Right renal cortex interstitium (tissue), 3 donors: ENCODE results near the gene PDE4C. TPM values are rescaled to one million over a fixed set of nuclear protein-coding genes. Genes with fewer than 3 reads are reported as not detected.

ENCODE experiments used
- polyA plus RNA-seq, 3 donors: library from polyadenylated mRNA; unstranded; fragments of 120-200 nt; gene quantifications; one replicate each; pipeline ENCODE4 v1.2.1, GENCODE V29; 2013; ENCODE audit not compliant: insufficient read length in 3 of 3

The PDE4C gene
- polyA plus RNA-seq, 3 donors: 0.33 to 1.0 (median 0.71) TPM

Other genes starting within 250 kb of the PDE4C start
- 1 to 10 TPM; 3.9 to 4.3 (median 4.1) TPM for gene ARRDC2, start 218.3 kb downstream of the PDE4C start, polyA plus RNA-seq
- under 1 TPM; 0.14 to 0.16 (median 0.14) TPM for gene IL12RB1, start 139.5 kb downstream of the PDE4C start, polyA plus RNA-seq
- gene MAST3, start 128.7 kb downstream of the PDE4C start, polyA plus RNA-seq: 1 to 10 TPM; 3.5 to 5.1 (median 4.5) TPM
- gene PIK3R2, start 73.3 kb downstream of the PDE4C start, polyA plus RNA-seq: 10 to 100 TPM; 20.0 to 27.1 (median 26.7) TPM
- gene IFI30, start 52.6 kb downstream of the PDE4C start, polyA plus RNA-seq: 10 to 100 TPM; 12.0 to 19.8 (median 17.6) TPM
- 10 to 100 TPM in 1 of 3 donors, 1 to 10 TPM in 2; 9.0 to 10.4 (median 9.8) TPM for gene MPV17L2, start 33.2 kb downstream of the PDE4C start, polyA plus RNA-seq
- 1 to 10 TPM; 3.4 to 5.1 (median 3.9) TPM for gene RAB3A, start 22.4 kb downstream of the PDE4C start, polyA plus RNA-seq
- gene IQCN, start 48.0 kb upstream of the PDE4C start, polyA plus RNA-seq: 1 to 10 TPM; 3.8 to 4.4 (median 4.3) TPM
- 10 to 100 TPM; 52.4 to 74.7 (median 64.6) TPM for gene JUND, start 55.2 kb upstream of the PDE4C start, polyA plus RNA-seq
- 10 to 100 TPM; 87.7 to 90.8 (median 88.0) TPM for gene LSM4, start 96.6 kb upstream of the PDE4C start, polyA plus RNA-seq
- 10 to 100 TPM; 18.9 to 21.0 (median 21.0) TPM for gene PGPEP1, start 114.2 kb upstream of the PDE4C start, polyA plus RNA-seq
- 1 to 10 TPM; 2.6 to 5.2 (median 3.2) TPM for gene GDF15, start 159.7 kb upstream of the PDE4C start, polyA plus RNA-seq
- gene LRRC25, start 171.2 kb upstream of the PDE4C start, polyA plus RNA-seq: 1 to 10 TPM in 1 of 3 donors, under 1 TPM in 2; 0.65 to 1.2 (median 0.85) TPM
- gene SSBP4, start 193.0 kb upstream of the PDE4C start, polyA plus RNA-seq: 10 to 100 TPM; 51.1 to 65.2 (median 61.6) TPM
- 10 to 100 TPM; 89.5 to 99.8 (median 98.8) TPM for gene ISYNA1, start 211.7 kb upstream of the PDE4C start, polyA plus RNA-seq